GM18507 (cell line): ENCODE measurements around the gene GRPEL1.

Experiments used
- DNase-seq: peaks from one replicate; pipeline ENCODE4 v3.0.0; 2011; ENCODE audit warnings: low read depth; ENCODE audit not compliant: insufficient read length; ENCODE audit errors: extremely low spot score
- FAIRE-seq: peaks from 2 replicates; lab custom pipeline; 2011; peaks lifted over from hg19 to GRCh38; lab: Jason Lieb, UNC

GRPEL1 gene

GRCh38 chr4:7049739-7050138 is 18.1 kb downstream of the GRPEL1 start:
- no peak for DNase-seq
- FAIRE-seq, result no peak

GRCh38 chr4:7049295-7049694 is 18.6 kb downstream of the GRPEL1 start:
- DNase-seq (no peak), FAIRE-seq (no peak)

DNA sequence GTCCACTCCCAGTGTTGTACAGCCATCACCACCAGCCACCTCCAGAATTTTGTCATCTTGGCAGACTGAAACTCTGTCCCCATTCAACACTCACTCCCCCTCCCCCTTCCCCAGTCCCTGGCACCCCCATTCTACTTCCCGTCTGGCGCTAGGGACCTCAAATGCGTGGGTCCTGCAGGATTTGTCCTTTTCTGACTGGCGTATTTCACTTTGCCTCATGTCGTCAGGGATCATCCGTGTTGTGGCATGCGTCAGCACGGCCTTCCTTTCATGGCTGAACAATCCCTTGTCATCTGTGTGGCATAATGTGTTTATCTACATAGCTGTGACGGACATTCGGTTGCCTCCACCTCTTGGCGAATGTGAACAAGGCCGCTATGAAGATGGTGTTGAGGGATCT is 19.2 kb downstream of the GRPEL1 start:
- DNase-seq, result no peak
- FAIRE-seq, result no peak

DNA sequence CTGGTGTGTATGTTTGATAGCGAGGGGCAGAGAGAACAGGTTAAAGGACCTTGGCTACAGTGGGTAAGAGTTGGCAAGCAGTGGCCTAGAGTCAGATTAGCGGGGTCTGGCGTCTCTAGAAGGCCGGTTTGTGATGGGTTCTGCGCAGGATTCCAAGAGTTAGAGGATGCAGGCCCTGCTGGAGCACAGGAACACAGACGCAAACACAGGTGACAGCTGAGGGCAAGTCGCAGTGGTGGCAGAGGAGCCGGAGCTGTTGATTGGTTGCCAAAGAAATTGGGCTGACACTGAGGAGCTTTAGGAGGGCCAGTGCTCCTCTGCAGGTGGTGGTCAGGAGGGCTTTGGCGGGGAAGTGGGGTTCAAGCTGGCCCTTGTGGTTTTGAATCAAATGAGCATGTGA is 20.9 kb downstream of the GRPEL1 start:
- DNase-seq (no peak), FAIRE-seq (no peak)

- peak; percentile 96 for FAIRE-seq
- peak; percentile 54 for DNase-seq
Observed at GRCh38 chr4:7045961-7046921, 21.6 kb downstream of the GRPEL1 start.

DNA sequence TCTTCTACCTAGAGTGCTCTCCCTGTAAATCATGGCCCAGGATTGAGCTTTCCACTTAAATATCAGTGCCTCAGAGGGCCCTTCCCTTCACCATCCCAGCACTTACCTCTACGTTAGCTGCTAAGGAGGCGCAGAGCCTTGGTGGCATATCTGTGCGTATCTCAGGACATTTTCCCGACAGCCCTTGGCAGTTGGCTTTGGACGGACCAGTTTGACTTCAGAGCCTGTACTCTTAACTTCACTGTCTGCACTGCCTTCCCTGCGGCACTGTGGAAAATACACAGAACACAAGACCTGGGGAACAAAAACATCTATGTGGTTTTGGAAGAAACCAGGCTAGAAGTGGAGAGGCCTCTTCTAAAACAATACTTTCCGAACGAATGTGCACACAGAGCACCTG is 22.3 kb downstream of the GRPEL1 start:
- DNase-seq, result no peak
- no peak for FAIRE-seq

DNA sequence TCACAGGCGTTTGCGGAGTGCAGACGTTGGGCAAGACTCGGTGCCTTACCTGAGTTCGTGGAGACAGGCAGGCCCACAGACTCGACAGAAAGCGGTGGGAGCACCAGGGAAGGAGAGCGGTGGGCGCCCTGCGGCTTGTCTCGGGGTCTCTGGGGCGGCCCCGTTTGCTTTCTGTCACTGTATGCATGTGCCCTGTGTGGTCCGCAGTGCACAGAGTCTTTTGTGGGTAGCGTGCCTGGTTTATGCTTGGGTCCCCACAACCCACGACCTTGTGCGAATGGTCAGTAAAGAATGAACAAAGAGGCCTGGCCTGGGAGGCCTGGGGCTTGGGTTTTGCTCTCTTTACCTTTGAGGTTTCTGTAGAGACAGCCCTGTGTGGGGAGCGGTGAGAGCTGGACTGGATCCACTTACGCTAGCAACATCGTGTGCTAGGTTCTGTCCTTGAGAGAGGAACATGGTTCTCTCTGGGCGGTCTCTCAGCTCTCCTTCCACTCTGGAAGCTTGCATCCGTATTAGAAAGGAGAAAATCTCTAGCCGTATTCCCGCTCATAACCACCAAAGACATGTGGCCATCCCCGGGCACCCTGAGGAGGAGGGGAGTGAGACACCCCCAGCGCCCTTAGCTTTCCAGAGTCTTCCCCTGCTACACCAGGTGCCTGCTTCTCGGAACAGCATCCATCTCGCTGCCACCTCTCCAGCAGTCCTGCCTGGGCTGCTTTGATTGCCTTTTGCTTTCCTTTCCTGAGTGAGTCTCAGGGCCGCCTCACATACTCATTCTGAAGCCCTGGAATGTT is 23.5 kb downstream of the GRPEL1 start:
- FAIRE-seq (peak; percentile 50), DNase-seq (no peak)

GRCh38 chr4:7043284-7044136 is 24.4 kb downstream of the GRPEL1 start, which contains the start of gene TADA2B:
Gene TADA2B, plus strand, starts transcription at chr4:7043372. Its CDS starts 208 bp downstream, at chr4:7043580.
- FAIRE-seq (peak; percentile 29), DNase-seq (peak; percentile 56)

DNA sequence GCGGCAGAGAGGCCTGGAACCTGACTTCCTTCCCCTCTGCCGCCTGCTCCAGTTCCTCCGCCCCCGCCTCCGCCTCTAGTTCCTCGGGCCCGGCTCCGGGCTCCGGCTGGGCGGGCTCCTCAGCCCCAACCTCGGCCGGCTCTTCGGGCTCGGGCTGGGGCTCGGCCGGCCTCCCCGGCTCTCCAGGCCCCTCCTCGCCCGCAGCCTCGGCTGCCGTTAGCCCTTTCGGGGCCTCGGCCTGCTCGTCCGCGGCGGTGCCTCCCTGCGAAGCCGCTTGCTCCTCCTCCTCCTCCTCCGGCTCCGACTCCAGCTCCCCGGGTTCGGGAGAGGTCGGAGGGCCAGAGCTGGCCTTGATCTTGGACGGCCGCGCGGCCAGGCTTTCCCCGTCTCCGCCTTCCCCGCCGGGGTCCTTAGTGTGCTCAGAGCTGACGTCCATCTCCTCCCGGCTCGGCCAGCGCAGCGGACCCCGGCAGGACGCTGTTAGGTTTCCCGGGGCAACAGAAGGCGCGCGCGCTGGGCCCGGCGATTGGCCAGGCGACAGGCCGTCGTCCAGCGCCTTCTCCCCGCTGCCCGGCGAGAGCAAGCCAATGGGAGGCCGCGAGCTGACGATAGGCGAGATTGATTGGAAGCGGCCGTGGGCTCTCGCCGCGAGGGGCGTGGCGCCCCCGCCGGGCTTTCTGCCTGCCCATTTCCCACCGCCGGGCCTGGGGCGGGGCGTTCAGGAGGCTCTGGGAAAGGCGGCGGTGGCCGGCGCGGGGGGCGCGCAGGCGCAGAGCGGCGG is 25.2 kb downstream of the GRPEL1 start:
- FAIRE-seq (peak; percentile 95), DNase-seq (peak; percentile 99)

- no peak for DNase-seq
- no peak for FAIRE-seq
Observed at GRCh38 chr4:7041801-7042502, 25.9 kb downstream of the GRPEL1 start.

DNA sequence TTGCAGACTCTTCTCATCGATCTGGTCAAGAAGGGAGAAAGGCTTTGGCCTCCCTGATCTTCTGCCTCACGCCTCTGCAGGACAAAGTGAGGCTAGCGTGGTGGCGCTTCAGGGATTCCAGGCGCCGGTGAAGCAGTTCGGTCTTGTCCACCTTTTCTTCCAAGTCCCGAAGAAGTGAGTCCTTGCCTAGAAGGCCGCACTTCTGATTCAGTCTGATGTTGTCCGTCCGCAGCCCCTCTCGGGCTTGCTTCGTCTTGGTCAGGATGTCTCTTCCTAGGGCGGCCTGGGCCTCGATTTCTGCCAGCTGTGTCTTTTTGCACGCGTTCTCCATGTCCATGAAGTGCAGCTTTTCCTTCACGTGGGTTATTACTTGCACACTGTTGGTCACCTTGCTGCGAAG is 26.6 kb downstream of the GRPEL1 start:
- DNase-seq (no peak), FAIRE-seq (no peak)

DNA sequence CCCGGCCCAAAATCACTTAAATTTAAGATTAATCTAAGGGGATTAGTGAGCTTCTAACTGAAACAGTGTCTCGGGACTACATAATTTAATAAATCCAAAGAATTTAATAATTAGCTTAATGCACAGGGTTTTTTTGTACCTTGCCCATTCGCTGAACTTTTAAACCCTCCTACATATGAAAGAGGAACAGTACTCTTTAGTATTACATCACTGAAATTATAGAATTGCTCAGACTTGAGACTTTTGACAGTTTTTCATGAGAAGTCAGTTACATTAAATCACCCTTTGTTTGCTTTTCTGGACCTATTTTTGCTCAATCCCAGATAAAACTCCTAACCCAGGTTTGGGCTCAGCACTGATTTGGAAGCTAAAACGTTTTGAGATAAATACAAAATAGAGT is 27.1 kb downstream of the GRPEL1 start:
- FAIRE-seq, result no peak
- no peak for DNase-seq

DNA sequence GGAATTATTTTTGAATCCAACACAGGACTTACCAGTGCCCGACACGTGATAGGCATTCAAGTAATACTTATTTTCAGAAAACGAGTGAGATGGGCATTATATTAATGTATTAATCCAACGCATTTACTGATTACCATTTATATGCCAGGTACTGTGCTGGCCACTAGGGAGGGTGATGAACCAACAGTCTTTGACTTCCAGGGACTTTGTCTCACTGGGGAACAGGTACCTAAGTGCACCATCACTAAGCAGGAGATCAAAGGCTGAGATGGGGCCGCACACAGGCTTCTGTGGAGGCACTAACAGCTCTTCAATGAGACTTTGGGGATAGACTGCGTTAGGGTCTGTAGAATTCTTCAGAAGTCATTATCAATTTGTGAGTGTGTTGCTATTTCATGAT is 30.4 kb downstream of the GRPEL1 start:
- FAIRE-seq (no peak), DNase-seq (no peak)

DNA sequence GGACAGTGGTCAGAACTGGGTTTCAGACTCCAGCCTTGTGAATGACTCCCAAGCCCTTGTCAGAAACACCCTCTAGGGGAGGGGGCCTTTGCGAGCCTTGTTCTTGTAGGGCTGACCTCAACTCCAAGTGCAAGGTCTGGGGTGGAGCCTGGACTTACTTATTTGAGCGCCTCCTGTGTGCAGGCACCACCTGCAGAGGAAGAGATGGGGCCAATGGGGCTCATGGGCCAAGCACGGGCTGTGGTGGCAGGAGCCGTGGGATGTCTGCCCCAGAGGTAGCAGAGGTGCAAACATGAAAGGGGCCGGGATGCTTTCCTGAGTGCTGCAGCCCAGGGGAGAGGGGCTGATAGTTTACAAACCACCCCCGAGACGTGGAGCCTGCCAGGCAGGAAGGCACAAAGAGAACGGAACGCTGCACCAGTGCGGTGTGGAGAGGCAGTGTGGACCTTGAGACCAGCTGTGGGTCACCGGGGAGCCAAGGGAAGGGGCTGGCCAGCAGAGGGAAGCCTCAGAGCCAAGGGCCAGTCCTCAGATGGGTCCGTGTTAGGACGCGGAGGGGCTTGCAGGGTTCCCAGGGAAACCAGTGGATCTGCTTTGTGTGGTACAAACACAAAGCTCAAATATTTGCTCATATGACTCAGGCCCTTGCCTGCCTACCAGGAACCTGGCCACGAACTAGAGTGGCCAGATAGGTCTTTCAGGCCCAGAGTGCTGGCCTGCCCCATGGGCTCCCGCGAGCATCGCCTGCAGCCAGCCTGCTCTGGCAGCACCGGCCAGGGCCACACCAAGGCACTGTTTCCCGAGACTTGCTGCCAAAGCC is 33.4 kb downstream of the GRPEL1 start:
- no peak for FAIRE-seq
- no peak for DNase-seq

DNA sequence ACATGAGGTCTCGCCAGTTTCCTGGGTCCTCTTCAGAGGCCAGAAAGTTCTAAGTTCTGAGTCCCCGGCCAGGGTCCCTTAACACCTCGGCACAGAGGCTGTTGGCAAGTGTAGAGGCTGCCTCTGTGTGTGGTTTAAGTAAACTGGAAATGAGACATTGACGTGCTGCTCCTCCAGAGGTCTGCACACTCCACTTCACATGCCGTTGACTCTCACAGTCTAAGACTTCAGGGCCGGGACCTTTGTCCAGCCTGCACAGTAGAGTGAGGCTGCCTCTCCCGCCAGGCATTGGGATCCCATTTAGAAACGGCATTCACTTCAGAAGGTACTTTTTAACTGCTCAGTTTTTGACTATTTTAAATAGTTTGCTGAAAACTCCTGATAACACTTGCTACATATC is 35.3 kb downstream of the GRPEL1 start:
- no peak for DNase-seq
- no peak for FAIRE-seq

GRCh38 chr4:7031558-7032449 is 36.1 kb downstream of the GRPEL1 start:
- DNase-seq, result no peak
- FAIRE-seq, result no peak

DNA sequence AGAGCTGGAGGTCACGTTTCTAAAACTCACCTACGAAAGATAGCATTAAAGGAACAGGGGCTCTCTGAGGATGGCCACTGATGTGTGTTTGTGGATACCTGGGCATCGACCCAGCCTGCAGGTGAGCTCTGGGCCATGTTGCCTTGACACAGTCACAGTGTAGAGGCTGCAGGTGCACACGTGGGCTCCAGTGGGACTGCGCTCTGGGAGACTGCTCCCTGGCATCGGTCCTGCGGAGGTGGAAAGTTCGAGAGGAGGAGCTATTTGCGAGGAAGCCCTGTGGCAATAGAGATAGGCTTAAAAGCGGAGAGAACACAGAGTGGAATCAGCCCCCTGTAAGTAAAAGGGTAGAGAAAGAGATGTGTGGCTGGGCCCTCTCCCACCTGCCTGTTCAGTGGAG is 37.0 kb downstream of the GRPEL1 start:
- DNase-seq (no peak), FAIRE-seq (no peak)
